ENCODE results near the gene COQ3. TPM values are rescaled to one million over a fixed set of nuclear protein-coding genes. Genes with fewer than 3 reads are reported as not detected.

Gene COQ3
- total RNA-seq, 1 donor from 2014 or later = 5.7 TPM

DNA sequence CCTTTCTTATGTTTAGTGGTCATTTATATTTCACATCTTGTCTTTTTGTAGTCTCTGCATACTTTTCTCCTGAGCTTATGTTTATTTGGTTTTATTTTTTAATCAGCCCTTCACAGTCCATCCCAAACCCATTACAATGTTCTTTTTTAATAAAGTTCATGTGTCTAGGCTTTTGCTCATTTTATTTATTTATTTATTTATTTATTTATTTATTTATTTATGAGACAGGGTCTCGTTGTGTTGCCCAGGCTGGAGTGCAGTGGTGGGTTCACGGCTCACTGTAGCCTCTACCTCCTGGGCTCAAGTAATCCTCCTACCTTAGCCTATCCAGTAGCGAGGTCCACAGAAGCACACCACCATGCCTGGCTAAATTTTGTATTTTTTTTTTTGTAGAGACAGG lies 3.1 kb downstream of the COQ3 start:
- DNase-seq (ENCODE audit: low read depth) = no peak
- H3K4me3 ChIP-seq (ENCODE audit: low read depth, low read length) = no peak overlapping the region
- no peak for TF ChIP-seq CTCF (conservative IDR thresholded peaks at IDR 0.05; ENCODE audit: low read depth, low read length)

DNA sequence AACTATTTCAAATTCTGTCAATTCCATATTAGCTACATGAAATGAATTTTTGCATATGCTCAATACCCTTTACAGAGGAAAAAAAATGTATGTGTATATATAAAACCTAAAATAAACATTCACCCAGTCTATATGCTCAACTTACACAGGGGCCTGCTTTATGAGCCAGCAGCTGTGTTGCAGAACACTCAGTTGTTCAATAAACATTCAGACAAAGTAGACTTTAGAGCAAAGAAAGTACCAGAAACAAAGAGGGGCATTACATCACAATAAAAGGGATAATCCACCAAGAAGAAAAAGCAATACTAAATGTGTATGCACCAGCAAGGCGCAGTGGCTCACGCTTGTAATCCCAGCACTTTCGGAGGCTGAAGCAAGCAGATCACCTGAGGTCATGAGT lies 9.5 kb downstream of the COQ3 start:
- no peak overlapping the region for H3K4me3 ChIP-seq (ENCODE audit: low read depth, low read length)
- DNase-seq (ENCODE audit: low read depth) = no peak
- no peak for TF ChIP-seq CTCF (conservative IDR thresholded peaks at IDR 0.05; ENCODE audit: low read depth, low read length)

DNA sequence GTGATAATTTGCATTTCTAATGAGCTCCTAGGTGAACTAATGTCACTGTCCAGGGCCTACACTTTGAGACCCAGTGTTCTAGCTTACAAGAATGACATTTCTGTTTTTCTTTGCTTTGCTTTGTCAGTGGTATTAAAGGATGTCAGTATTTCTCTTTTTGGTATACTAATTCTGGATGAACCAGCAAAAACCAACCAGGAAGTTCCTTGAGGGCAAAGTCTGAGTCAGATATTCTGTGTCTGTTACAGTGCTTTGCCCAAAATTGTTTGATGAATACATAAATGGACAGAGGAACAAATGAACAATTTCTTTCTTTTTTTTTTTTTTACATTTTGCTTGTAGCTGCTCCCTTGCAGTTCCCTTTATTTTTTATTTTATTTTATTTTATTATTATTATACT lies 15.4 kb downstream of the COQ3 start:
- TF ChIP-seq CTCF (conservative IDR thresholded peaks at IDR 0.05; ENCODE audit: low read depth, low read length) = no peak
- H3K4me3 ChIP-seq (ENCODE audit: low read depth, low read length) = no peak overlapping the region
- DNase-seq (ENCODE audit: low read depth) = no peak

- H3K4me3 ChIP-seq (ENCODE audit: low read depth, low read length) = no peak overlapping the region
- DNase-seq (ENCODE audit: low read depth) = no peak
These were observed 24.5 kb downstream of the COQ3 start for GRCh38 chr6:99369533-99369932.

DNA sequence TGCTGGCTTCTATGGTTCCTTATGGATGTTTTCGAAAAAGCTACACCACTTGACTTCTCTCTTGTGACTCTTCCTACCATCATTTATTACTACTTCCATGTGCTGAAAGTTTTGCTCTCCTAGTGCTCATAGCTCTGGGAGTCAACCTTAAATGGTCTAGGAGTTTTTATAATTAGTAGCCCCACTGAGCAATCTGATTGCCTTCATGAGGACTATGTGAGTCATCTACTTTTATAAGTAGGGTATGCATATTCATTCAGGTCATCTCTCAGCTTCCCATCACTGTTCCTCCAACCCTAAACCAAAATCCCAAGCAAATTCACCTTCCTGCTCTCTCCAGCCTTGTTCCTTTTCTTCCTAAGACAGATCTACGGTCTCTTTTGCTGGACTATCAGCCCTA lies 27.1 kb downstream of the COQ3 start:
- no peak for TF ChIP-seq CTCF (conservative IDR thresholded peaks at IDR 0.05; ENCODE audit: low read depth, low read length)
- no peak overlapping the region for H3K4me3 ChIP-seq (ENCODE audit: low read depth, low read length)

More at GRCh38 chr6:99369533-99369932, 24.5 kb downstream of the COQ3 start:
- no peak for TF ChIP-seq CTCF (conservative IDR thresholded peaks at IDR 0.05; ENCODE audit: low read depth, low read length)

DNA sequence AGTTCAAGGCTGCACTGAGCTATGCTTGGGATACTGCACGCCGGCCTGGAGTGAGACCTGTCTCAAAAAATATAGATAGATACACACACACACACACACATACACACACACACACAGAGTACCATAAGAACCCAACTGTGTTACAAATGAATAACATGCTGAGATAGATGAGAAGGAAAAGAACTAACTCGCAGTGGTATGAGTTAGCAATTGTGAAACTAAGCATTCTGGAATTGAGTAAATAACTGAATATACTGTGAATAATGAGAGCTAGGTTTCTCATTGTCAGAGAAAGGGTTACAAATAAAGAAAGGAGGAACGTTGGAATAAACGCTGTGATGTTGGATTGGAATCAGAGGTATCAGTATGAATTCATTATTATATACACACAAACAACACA lies 30.0 kb downstream of the COQ3 start:
- no peak overlapping the region for H3K4me3 ChIP-seq (ENCODE audit: low read depth, low read length)
- no peak for DNase-seq (ENCODE audit: low read depth)
- no peak for TF ChIP-seq CTCF (conservative IDR thresholded peaks at IDR 0.05; ENCODE audit: low read depth, low read length)

More for the DNA sequence above, 27.1 kb downstream of the COQ3 start:
- DNase-seq (ENCODE audit: low read depth) = no peak

- no peak overlapping the region for H3K4me3 ChIP-seq (ENCODE audit: low read depth, low read length)
- TF ChIP-seq CTCF (conservative IDR thresholded peaks at IDR 0.05; ENCODE audit: low read depth, low read length) = no peak
- DNase-seq (ENCODE audit: low read depth) = no peak
These were observed 31.2 kb downstream of the COQ3 start for GRCh38 chr6:99362678-99363268.

Data from epithelial cell of proximal tubule (primary cell).